ENCODE measurements around the gene SLMAP. TPM values are rescaled to one million over a fixed set of nuclear protein-coding genes. Genes with fewer than 3 reads are reported as not detected.

SLMAP gene
- total RNA-seq, 1 donor from 2014 or later, result 71.4 TPM

GRCh38 chr3:57973715-57974477 lies 217.8 kb downstream of the SLMAP start:
- FAIRE-seq, result no peak

GRCh38 chr3:57974796-57975388 lies 218.8 kb downstream of the SLMAP start:
- H3K27ac Mint-ChIP-seq (ENCODE audit: unreplicated experiment), result peak overlapping the region; percentile 93

More at GRCh38 chr3:57973715-57974477, 217.8 kb downstream of the SLMAP start:
- H3K9me3 ChIP-seq (ENCODE audit: insufficient read depth, low read depth, low read length), result no peaks in the 10 kb centered on the region
- no peaks in the 10 kb centered on the region for H3K36me3 Mint-ChIP-seq (ENCODE audit: low read depth, unreplicated experiment)
- H2AFZ ChIP-seq (ENCODE audit: low read depth, low read length), result no peak overlapping the region
- H4K20me1 ChIP-seq (ENCODE audit: insufficient read depth, low read length), result no peaks in the 10 kb centered on the region
- H3K27me3 ChIP-seq (ENCODE audit: insufficient read depth, low read length), result no peaks in the 10 kb centered on the region
- H3K79me2 ChIP-seq (ENCODE audit: insufficient read depth, low read length), result no peaks in the 10 kb centered on the region
- peak overlapping the region; percentile 79 for H3K27ac ChIP-seq (ENCODE audit: low read depth, low read length)
- peaks cover 52% of the 10 kb centered on the region for H3K4me1 ChIP-seq (ENCODE audit: insufficient read depth, low read length)
- no peaks in the 10 kb centered on the region for H3K9me3 Mint-ChIP-seq (ENCODE audit: unreplicated experiment)
- no peaks in the 10 kb centered on the region for H3K27me3 Mint-ChIP-seq (ENCODE audit: low read depth, unreplicated experiment)
- no peak for TF ChIP-seq EZH2 (IDR thresholded peaks at IDR 0.05; ENCODE audit: insufficient read depth, low read length)
- no peak for TF ChIP-seq CTCF (IDR thresholded peaks at IDR 0.05; ENCODE audit: insufficient read depth, low read depth, low read length)
- peaks cover 40% of the 10 kb centered on the region for H3K4me1 Mint-ChIP-seq (ENCODE audit: low read depth, unreplicated experiment)
- no peak overlapping the region for H3K9ac ChIP-seq (ENCODE audit: low read length)
- peak overlapping the region; percentile 93 for H3K27ac Mint-ChIP-seq (ENCODE audit: unreplicated experiment)
- no peak overlapping the region for H3K4me3 Mint-ChIP-seq (ENCODE audit: unreplicated experiment)
- no peak for DNase-seq (ENCODE audit: low read depth)
- no peak overlapping the region for H3K4me2 ChIP-seq (ENCODE audit: low read length)
- H3K4me3 ChIP-seq (ENCODE audit: insufficient read depth, low read depth, low read length), result no peak overlapping the region
- no peaks in the 10 kb centered on the region for H3K36me3 ChIP-seq (ENCODE audit: insufficient read depth, low read length)

More at GRCh38 chr3:57974796-57975388, 218.8 kb downstream of the SLMAP start:
- Mint-ChIP-seq H3K4me1 (ENCODE audit: low read depth, unreplicated experiment) (peaks cover 35% of the 10 kb centered on the region), H3K36me3 (ENCODE audit: low read depth, unreplicated experiment) (no peaks in the 10 kb centered on the region), H3K4me3 (ENCODE audit: unreplicated experiment) (peak overlapping the region; percentile 55), H3K27me3 (ENCODE audit: low read depth, unreplicated experiment) (no peaks in the 10 kb centered on the region), H3K9me3 (ENCODE audit: unreplicated experiment) (no peaks in the 10 kb centered on the region)
- FAIRE-seq (peak; percentile 98), DNase-seq (ENCODE audit: low read depth) (peak; percentile 98)
- H3K4me2 ChIP-seq (ENCODE audit: low read length), result peak overlapping the region; percentile 27
- no peak overlapping the region for H3K4me3 ChIP-seq (ENCODE audit: insufficient read depth, low read depth, low read length)
- TF ChIP-seq CTCF (IDR thresholded peaks at IDR 0.05; ENCODE audit: insufficient read depth, low read depth, low read length) (no peak), EZH2 (IDR thresholded peaks at IDR 0.05; ENCODE audit: insufficient read depth, low read length) (no peak)
- H3K9ac ChIP-seq (ENCODE audit: low read length), result peak overlapping the region; percentile 31
- peak overlapping the region; percentile 16 for H2AFZ ChIP-seq (ENCODE audit: low read depth, low read length)
- no peaks in the 10 kb centered on the region for H3K36me3 ChIP-seq (ENCODE audit: insufficient read depth, low read length)
- peak overlapping the region; percentile 79 for H3K27ac ChIP-seq (ENCODE audit: low read depth, low read length)
- H3K27me3 ChIP-seq (ENCODE audit: insufficient read depth, low read length), result no peaks in the 10 kb centered on the region
- H3K79me2 ChIP-seq (ENCODE audit: insufficient read depth, low read length), result no peaks in the 10 kb centered on the region
- peaks cover 44% of the 10 kb centered on the region for H3K4me1 ChIP-seq (ENCODE audit: insufficient read depth, low read length)
- H3K9me3 ChIP-seq (ENCODE audit: insufficient read depth, low read depth, low read length), result no peaks in the 10 kb centered on the region
- H4K20me1 ChIP-seq (ENCODE audit: insufficient read depth, low read length), result no peaks in the 10 kb centered on the region
